A549 (cell line): Measurements from ENCODE around the gene PMS1. TPM values are rescaled to one million over a fixed set of nuclear protein-coding genes. Genes with fewer than 3 reads are reported as not detected.
"Not testable (repeated sequence)": the region's sequence is repeated elsewhere in the genome, so short reads cannot be mapped to it uniquely, and the experiment has no call there.

ENCODE experiments used
- ATAC-seq, 2 experiments: fragments of 200-7000 bp in 1 of 2; fragments of >200 bp in 1 of 2; cut with Nextera tagmentation in 1 of 2; cut with Tn5 transposase in 1 of 2; 3 replicates each; pipeline versions ENCODE4 v1.8.0 to v1.9.1; 2018 to 2020; ENCODE audit warnings: mild to moderate bottlenecking in 1 of 2, moderate library complexity in 1 of 2
- CTCF ChIA-PET: fragments of 300-600 bp; sonication (Branson Sonifier 250); formaldehyde crosslinking; extraction: SDS; loops from one replicate; lab custom pipeline; 2021; ENCODE audit warnings: antibody characterized with exemption, inconsistent platforms; lab: Yijun Ruan, JAX
- POLR2A ChIA-PET: fragments of 350-600 bp; formaldehyde crosslinking; extraction: SDS; loops from one replicate; lab custom pipeline; 2021; ENCODE audit warnings: antibody characterized with exemption, inconsistent platforms; lab: Yijun Ruan, JAX
- DNase-seq, 2 experiments: peaks; one replicate each; pipeline versions ENCODE4 v3.0.0 to v3.0.0-alpha.2; 2011 to 2016; ENCODE audit warnings: low read depth in 1 of 2, low spot score in 1 of 2
- FAIRE-seq: peaks from 2 replicates; lab custom pipeline; 2011; peaks lifted over from hg19 to GRCh38; lab: Jason Lieb, UNC
- H3K27ac ChIP-seq, 2 experiments: fragments of >200 bp; sonication (Bioruptor Twin); formaldehyde crosslinking; 3 replicates each; pipeline ENCODE4 v1.5.1; 2016 to 2017
- H3K4me1 ChIP-seq: fragments of >200 bp; sonication (Bioruptor Twin); formaldehyde crosslinking; 3 replicates; pipeline ENCODE4 v1.6.1; 2016
- H3K4me2 ChIP-seq: fragments of >200 bp; sonication (Bioruptor Twin); formaldehyde crosslinking; 3 replicates; pipeline ENCODE4 v1.6.1; 2016
- H3K4me3 ChIP-seq: fragments of >200 bp; sonication (Bioruptor Twin); formaldehyde crosslinking; 3 replicates; pipeline ENCODE4 v1.5.1; 2016
- H3K9me3 ChIP-seq: fragments of >200 bp; sonication (Bioruptor Twin); formaldehyde crosslinking; 3 replicates; pipeline ENCODE4 v1.6.1; 2016
- BCL3 ChIP-seq: fragments of >200 bp; sonication (Bioruptor Twin); formaldehyde crosslinking; IDR thresholded peaks from 3 replicates; pipeline ENCODE4 v1.6.1; 2016
- ELK1 ChIP-seq: fragments of 150-350 bp; IDR thresholded peaks from 2 replicates; pipeline ENCODE4 v1.6.1; 2014; ENCODE audit warnings: low read depth, mild to moderate bottlenecking, low read length
- FOSB ChIP-seq: fragments of 250-450 bp; sonication (Bioruptor Pico); IDR thresholded peaks from 2 replicates; pipeline ENCODE4 v1.5.0; 2020; ENCODE audit warnings: mild to moderate bottlenecking, moderate library complexity
- GATA3 ChIP-seq: IDR thresholded peaks from 2 replicates; pipeline ENCODE4 v1.6.1; 2012; ENCODE audit warnings: borderline replicate concordance
- HOXB13 ChIP-seq: fragments of 250-450 bp; sonication (Bioruptor Pico); IDR thresholded peaks from 2 replicates; pipeline ENCODE4 v1.5.0; 2020; ENCODE audit warnings: low read depth, mild to moderate bottlenecking, moderate library complexity
- MAFK ChIP-seq: fragments of 450-650 bp; IDR thresholded peaks from 2 replicates; pipeline ENCODE4 v1.6.1; 2014; ENCODE audit not compliant: partially characterized antibody
- NPAS2 ChIP-seq: fragments of 250-450 bp; sonication (Bioruptor Pico); IDR thresholded peaks from 2 replicates; pipeline ENCODE4 v1.8.0; 2022; ENCODE audit warnings: mild to moderate bottlenecking, moderate library complexity, borderline replicate concordance
- RAD21 ChIP-seq, 2 experiments: fragments of >200 bp in 1 of 2; sonication (Bioruptor Twin) in 1 of 2; formaldehyde crosslinking in 1 of 2; IDR thresholded peaks in 1 of 2; conservative IDR thresholded peaks in 1 of 2; 2 replicates in 1 of 2; 3 replicates in 1 of 2; pipeline ENCODE4 v1.6.1; 2012 to 2018; ENCODE audit warnings: inconsistent platforms in 1 of 2
- RARB ChIP-seq: fragments of 250-450 bp; sonication (Bioruptor Pico); IDR thresholded peaks from 2 replicates; pipeline ENCODE4 v1.8.0; 2021; ENCODE audit warnings: mild to moderate bottlenecking, moderate library complexity
- SMC3 ChIP-seq: fragments of >200 bp; sonication (Bioruptor Twin); formaldehyde crosslinking; IDR thresholded peaks from 3 replicates; pipeline ENCODE4 v1.6.1; 2018; ENCODE audit warnings: inconsistent platforms
- ZSCAN20 ChIP-seq: fragments of 250-450 bp; sonication (Bioruptor Pico); IDR thresholded peaks from 2 replicates; pipeline ENCODE4 v1.8.0; 2022; ENCODE audit warnings: mild to moderate bottlenecking, moderate library complexity
- WGBS: methylation state at CpG from one replicate; pipeline ENCODE4 v1.1.6; 2017; ENCODE audit errors: missing lambda C conversion rate; 5-methylcytosine and 5-hydroxymethylcytosine counted together
- polyA plus RNA-seq, 4 experiments: library from polyadenylated mRNA; depleted of rRNA in 3 of 4; stranded (reverse); fragments of >200 nt; fragmentation: RNase III in 1 of 4; extraction: RNeasy Plus Mini Kit Qiagen cat#74134 plus additional on column Dnase treatment in 1 of 4; gene quantifications; 2 replicates in 3 of 4; 3 replicates in 1 of 4; pipeline ENCODE4 v1.2.3, GENCODE V29; 2011 to 2017
- TF ChIP-seq, protein P1 (sequence below): fragments of >200 bp; sonication (Bioruptor Twin); formaldehyde crosslinking; IDR thresholded peaks from 3 replicates; pipeline ENCODE4 v1.5.1; 2016

PMS1 gene
- polyA plus RNA-seq, 2 of the 4 experiments (the other 2 are of a cell fraction): 16.1 to 28.9 TPM

DNA sequence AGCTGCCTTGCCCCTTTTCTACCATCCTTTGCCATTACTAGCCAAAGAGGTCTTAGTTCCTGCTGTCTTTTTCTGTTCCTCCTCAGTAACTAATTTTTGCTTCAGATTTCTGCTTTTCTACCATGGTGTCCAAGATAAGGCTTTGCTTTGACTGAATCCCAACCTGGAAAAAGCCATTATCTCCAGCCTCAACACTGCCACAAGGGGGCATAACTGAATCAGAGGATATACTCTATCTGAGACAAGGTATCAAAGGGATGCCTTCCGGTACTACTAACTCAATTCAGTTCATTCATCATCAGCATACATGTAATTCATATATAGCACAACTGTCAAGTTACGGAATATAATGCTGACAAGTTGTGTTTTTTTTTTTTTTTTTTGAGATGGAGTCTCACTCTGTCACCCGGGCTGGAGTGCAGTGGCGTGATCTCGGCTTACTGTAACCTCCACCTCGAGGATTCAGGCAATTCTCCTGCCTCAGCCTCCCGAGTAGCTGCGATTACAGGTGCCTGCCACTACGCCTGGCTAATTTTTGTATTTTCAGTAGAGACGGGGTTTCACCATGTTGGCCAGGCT is 33.1 kb upstream of the PMS1 start:
- POLR2A ChIA-PET: no interaction called here
- Histone ChIP-seq H3K4me1 (peaks cover 5% of the 10 kb centered on the region; the same call in 1 of the 3 replicates), H3K27ac (no peak overlapping the region), H3K4me2 (no peak overlapping the region), H3K4me3 (no peak overlapping the region), H3K9me3 (no peaks in the 10 kb centered on the region)
- ATAC-seq (peak; percentile 84 to 92; a peak in 5 of 6 replicates), DNase-seq (peak; percentile 38 to 44), FAIRE-seq (no peak)
- CTCF ChIA-PET: interaction anchor here (0.8 to 5.4 kb wide), 16 partner anchors 11 to 322 kb away, joined by 3 to 40 read pairs (median 5); partner anchors contain the start of gene OSGEPL1
- TF ChIP-seq, protein P1, sequence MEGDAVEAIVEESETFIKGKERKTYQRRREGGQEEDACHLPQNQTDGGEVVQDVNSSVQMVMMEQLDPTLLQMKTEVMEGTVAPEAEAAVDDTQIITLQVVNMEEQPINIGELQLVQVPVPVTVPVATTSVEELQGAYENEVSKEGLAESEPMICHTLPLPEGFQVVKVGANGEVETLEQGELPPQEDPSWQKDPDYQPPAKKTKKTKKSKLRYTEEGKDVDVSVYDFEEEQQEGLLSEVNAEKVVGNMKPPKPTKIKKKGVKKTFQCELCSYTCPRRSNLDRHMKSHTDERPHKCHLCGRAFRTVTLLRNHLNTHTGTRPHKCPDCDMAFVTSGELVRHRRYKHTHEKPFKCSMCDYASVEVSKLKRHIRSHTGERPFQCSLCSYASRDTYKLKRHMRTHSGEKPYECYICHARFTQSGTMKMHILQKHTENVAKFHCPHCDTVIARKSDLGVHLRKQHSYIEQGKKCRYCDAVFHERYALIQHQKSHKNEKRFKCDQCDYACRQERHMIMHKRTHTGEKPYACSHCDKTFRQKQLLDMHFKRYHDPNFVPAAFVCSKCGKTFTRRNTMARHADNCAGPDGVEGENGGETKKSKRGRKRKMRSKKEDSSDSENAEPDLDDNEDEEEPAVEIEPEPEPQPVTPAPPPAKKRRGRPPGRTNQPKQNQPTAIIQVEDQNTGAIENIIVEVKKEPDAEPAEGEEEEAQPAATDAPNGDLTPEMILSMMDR: peak; percentile 60
- TF ChIP-seq ELK1 (no peak), SMC3 (peak; percentile 62), ZSCAN20 (CRISPR knock-in tag) (no peak), RAD21 (conservative IDR thresholded peaks at IDR 0.05 in 1 of 2, IDR thresholded peaks at IDR 0.05 in 1 of 2) (peak; percentile 45 to 64), MAFK (peak; percentile 59)
- WGBS: 80% methylated on average over 10 of the region's 10 CpGs

- ChIA-PET POLR2A (no interaction called here), CTCF (no interaction called here)
- Histone ChIP-seq H3K27ac (no peak overlapping the region), H3K4me3 (no peak overlapping the region), H3K9me3 (no peaks in the 10 kb centered on the region), H3K4me2 (no peak overlapping the region), H3K4me1 (peaks cover 9% of the 10 kb centered on the region)
- TF ChIP-seq GATA3 (no peak), MAFK (peak; percentile 74)
- ATAC-seq (no peak), DNase-seq (no peak), FAIRE-seq (no peak)
- 88% methylated on average over 2 of the region's 2 CpGs for WGBS
Observed at GRCh38 chr2:189756311-189756952, 27.8 kb upstream of the PMS1 start.

DNA sequence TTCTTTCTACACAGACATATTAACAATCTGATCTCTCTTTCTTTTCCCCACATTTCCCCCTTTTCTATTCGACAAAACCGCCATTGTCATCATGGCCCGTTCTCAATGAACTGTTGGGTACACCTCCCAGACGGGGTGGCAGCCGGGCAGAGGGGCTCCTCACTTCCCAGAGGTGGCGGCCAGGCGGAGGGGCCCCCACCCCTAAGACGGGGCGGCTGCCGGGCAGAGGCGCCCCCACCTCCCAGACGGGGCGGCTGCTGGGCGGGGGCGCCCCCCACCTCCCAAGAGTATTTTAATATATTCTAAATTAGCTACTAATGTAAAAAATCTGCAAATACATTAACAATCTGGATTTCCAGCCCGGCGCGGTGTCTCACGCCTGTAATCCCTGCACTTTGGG is 24.1 kb upstream of the PMS1 start:
- H3K4me3 ChIP-seq, DNase-seq, H3K4me2 ChIP-seq, H3K27ac ChIP-seq, ATAC-seq, H3K9me3 ChIP-seq, POLR2A ChIA-PET, FAIRE-seq: not testable (repeated sequence)
- H3K4me1 ChIP-seq: peaks cover 17% of the 10 kb centered on the region
- WGBS: 95% methylated on average over 15 of the region's 19 CpGs
- CTCF ChIA-PET: interaction anchor here (4.7 to 6.5 kb wide), 2 partner anchors 10 to 99 kb away, joined by 11 to 40 read pairs; no protein-coding TSS in a partner anchor

GRCh38 chr2:189762229-189762550 is 22.1 kb upstream of the PMS1 start:
- Histone ChIP-seq H3K4me3 (peak overlapping the region; percentile 95), H3K4me1 (peaks cover 13% of the 10 kb centered on the region), H3K4me2 (peak overlapping the region; percentile 90), H3K9me3 (no peaks in the 10 kb centered on the region), H3K27ac (peak overlapping the region; percentile 94 to 98)
- DNase-seq: no peak
- ATAC-seq: no peak; a peak in 1 of 6 replicates
- ChIA-PET CTCF (interaction anchor here (0.7 to 6.5 kb wide), 19 partner anchors 10 to 369 kb away, joined by 3 to 40 read pairs (median 4); partner anchors contain the start of genes ANKAR, ORMDL1 and PMS1), POLR2A (interaction anchor here (0.9 to 1.5 kb wide), 8 partner anchors 9 to 418 kb away, joined by 3 to 10 read pairs (median 4); partner anchors contain the start of genes ORMDL1, PMS1 and SLC40A1)
- TF ChIP-seq BCL3 (no peak), NPAS2 (CRISPR knock-in tag) (no peak), RARB (no peak), RAD21 (conservative IDR thresholded peaks at IDR 0.05 in 1 of 2, IDR thresholded peaks at IDR 0.05 in 1 of 2) (no peak), HOXB13 (CRISPR knock-in tag) (no peak), FOSB (CRISPR knock-in tag) (0 out of 2 replicates have a peak, but pooled peaks have one; percentile 24)
- TF ChIP-seq, protein P1: no peak
- no peak for FAIRE-seq
- 2% methylated on average over 7 of the region's 7 CpGs for WGBS
